ENCODE data around the gene FBXO48.
"Not testable (repeated sequence)": the region's sequence is repeated elsewhere in the genome, so short reads cannot be mapped to it uniquely, and the experiment has no call there.

The FBXO48 gene

DNA sequence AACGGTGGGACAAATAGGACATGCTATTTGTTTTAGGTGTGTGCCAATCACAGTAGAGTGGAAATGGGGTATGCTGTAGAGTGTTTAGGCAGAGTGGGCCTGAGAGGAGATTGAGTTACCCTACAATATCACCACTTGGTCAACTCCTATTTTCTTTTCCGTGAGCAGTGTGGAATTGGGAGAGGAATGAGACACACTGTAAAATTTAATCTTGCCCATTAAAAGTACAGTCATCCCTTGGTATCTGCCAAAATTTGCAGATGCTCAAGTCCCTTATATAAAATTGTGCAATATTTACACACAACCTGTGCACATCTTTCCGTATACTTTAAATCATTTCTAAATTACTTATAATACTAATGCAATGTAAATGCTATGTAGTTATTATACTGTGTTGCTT, 12.4 kb downstream of the FBXO48 start:
- H3K4me1 Mint-ChIP-seq: peaks cover 28% of the 10 kb centered on the region
- no peaks in the 10 kb centered on the region for H3K9me3 Mint-ChIP-seq
- H3K4me3 Mint-ChIP-seq: no peak overlapping the region
- H3K27me3 Mint-ChIP-seq: no peaks in the 10 kb centered on the region
- H3K27ac Mint-ChIP-seq: no peak overlapping the region
- no peaks in the 10 kb centered on the region for H3K36me3 Mint-ChIP-seq

DNA sequence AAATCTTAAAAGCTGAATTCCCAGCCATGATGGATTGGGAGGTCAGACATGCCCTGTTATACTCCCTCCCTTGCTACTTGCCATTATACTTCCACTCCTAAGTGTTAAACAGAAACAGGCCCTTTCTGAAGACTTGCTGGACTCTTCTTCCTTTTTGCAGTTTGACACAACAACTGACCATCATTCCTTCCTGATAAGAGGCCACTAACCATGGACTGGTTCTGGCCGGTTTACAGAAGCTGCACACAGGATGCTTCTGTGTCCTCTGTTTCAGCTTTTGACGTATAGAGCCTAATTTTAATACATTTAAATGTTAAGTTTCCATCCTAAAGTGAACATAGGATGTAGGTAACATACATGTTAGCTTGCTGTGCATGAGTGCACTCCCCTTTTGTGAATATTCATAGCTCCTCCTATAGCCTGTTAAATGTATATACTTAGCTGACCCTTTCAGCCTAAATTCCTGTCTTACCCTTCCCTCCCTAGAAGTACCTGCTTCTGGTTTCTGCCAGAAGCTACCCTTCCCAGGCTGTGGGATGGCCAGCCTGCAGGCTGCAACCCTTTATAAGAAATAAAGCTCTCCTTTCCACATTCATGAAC, 13.2 kb downstream of the FBXO48 start:
- H3K27me3 Mint-ChIP-seq: no peaks in the 10 kb centered on the region
- peak overlapping the region; percentile 81 for H3K27ac Mint-ChIP-seq
- no peaks in the 10 kb centered on the region for H3K36me3 Mint-ChIP-seq
- no peaks in the 10 kb centered on the region for H3K9me3 Mint-ChIP-seq
- peaks cover 28% of the 10 kb centered on the region for H3K4me1 Mint-ChIP-seq
- H3K4me3 Mint-ChIP-seq: no peak overlapping the region

DNA sequence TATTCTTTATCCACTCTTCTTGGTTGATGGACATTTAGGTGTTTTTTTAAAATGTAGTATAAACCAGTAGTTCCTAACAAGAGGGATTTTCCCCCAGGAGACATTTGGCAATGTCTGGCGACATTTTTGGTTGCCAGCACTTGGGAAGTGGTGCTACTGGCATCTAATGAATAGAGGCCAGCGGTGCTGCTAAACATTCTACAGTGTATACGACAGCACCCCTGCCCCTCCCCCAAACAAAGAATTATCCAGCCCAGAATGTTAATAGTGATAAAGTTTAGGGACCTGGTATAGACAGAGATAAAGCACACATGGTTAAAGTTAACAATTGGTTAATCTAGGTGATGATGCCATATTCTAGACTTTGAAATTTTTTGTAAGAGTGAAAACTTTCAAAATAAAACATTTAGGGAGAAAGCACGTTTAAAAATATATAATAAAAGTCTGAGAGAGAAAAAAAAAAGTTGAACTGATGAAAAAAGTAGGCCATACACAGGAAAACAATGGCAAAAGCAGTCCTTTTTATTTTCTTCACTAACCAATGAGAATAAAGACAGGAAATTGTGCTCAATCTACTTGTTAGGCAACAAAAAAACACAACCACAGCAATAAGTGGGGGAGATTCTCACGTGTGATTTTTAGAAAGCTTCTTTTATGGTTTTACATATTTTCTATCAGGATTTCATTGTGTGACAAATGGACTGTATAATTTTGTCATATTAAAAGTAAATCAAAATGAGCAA, 14.8 kb downstream of the FBXO48 start:
- H3K36me3 Mint-ChIP-seq: no peaks in the 10 kb centered on the region
- no peaks in the 10 kb centered on the region for H3K27me3 Mint-ChIP-seq
- peaks cover 22% of the 10 kb centered on the region for H3K4me1 Mint-ChIP-seq
- no peak overlapping the region for H3K4me3 Mint-ChIP-seq
- H3K9me3 Mint-ChIP-seq: no peaks in the 10 kb centered on the region
- no peak overlapping the region for H3K27ac Mint-ChIP-seq

DNA sequence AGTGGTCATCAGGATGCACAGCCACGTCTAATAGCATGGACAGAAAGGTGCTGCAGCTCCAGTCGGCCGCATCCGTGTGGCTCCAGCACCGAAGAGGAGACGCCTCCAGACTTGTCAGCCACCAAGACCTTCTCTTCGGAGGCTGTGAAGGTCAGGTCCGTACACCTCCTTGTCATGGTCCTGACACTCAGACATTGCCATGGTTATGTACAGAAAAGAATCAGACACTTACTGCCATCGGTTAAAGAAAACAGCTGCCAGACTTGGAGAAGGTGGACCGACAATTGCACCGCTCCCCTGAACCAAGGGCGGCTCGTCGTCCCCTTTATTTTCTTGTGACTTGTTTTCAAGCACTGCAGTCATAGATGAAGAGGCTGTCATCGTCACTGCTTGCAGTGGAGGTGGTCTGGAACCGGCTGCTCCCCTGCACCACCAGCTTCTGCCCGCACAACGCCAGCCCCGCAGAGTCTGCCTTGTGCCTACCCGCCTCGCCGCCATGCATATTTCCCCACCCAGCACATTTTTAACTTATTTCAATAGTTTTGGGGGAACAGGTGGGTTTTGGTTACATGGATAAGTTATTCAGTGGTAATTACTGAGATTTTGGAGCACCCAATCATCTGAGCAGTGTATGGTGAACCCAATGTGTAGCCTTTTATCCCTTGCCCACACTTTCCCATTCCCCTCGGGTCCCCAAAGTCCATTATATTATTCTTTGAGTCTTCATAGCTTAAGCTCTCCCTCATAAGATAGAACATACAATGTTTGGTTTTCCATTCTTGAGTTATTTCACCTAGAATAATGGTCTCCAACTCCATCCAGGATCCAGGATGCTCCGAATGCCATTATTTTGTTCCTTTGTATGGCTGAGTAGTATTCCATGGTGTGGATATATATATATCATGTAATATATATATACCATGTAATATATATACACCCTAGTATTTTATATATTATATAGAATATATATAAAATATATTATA, 18.1 kb downstream of the FBXO48 start:
- Mint-ChIP-seq H3K36me3 (no peaks in the 10 kb centered on the region), H3K27me3 (no peaks in the 10 kb centered on the region), H3K9me3 (no peaks in the 10 kb centered on the region), H3K27ac (no peak overlapping the region), H3K4me3 (no peak overlapping the region), H3K4me1 (peaks cover 19% of the 10 kb centered on the region)

DNA sequence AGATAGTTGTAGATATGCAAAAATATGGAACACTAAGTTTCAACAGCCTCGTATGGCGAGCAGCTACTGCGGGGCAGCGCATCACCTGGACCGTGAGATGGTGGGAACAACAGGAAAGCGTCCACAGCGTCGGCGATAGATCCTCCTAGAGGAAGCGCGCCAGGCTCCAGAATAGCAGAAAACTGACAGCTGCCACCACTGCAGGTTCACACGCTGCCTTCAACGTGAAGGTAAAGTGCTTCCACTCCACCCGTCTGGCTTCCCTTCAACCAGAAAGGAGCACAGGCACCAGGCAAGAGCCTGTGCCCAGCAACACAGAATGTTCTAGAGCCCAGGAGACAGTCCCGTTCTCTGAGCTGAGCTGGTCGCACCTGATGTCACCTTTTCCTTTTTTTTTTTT, 20.0 kb downstream of the FBXO48 start:
- no peaks in the 10 kb centered on the region for H3K27me3 Mint-ChIP-seq
- no peaks in the 10 kb centered on the region for H3K36me3 Mint-ChIP-seq
- peaks cover 2% of the 10 kb centered on the region for H3K4me1 Mint-ChIP-seq
- no peak overlapping the region for H3K4me3 Mint-ChIP-seq
- H3K9me3 Mint-ChIP-seq: no peaks in the 10 kb centered on the region
- no peak overlapping the region for H3K27ac Mint-ChIP-seq

DNA sequence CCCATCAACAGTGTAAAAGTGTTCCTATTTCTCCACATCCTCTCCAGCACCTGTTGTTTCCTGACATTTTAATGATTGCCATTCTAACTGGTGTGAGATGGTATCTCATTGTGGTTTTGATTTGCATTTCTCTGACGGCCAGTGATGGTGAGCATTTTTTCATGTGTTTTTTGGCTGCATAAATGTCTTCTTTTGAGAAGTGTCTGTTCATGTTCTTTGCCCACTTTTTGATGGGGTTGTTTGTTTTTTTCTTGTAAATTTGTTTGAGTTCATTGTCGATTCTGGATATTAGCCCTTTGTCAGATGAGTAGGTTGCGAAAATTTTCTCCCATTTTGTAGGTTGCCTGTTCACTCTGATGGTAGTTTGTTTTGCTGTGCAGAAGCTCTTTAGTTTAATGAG, 20.7 kb downstream of the FBXO48 start:
- not testable (repeated sequence) for H3K4me3 Mint-ChIP-seq, H3K36me3 Mint-ChIP-seq, H3K27ac Mint-ChIP-seq, H3K27me3 Mint-ChIP-seq, H3K9me3 Mint-ChIP-seq, H3K4me1 Mint-ChIP-seq

DNA sequence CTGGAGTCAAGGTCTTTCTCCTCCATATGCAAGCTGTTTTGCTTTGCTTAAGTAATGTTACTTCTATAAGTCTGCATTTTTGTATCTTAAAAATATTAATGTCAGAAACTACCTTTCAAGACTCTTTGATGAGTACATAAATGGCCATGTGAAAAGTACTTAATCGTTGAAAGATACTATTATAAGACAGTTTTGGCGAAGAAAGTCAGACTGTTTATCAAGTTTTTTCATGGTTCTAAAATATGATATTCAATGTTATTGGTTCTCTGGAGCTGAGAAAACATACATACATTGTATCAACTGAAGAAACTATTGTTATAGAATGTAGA, 25.1 kb downstream of the FBXO48 start:
- no peak overlapping the region for H3K4me3 Mint-ChIP-seq
- no peak overlapping the region for H3K27ac Mint-ChIP-seq
- H3K27me3 Mint-ChIP-seq: no peaks in the 10 kb centered on the region
- no peaks in the 10 kb centered on the region for H3K9me3 Mint-ChIP-seq
- no peaks in the 10 kb centered on the region for H3K36me3 Mint-ChIP-seq
- peaks cover 12% of the 10 kb centered on the region for H3K4me1 Mint-ChIP-seq

DNA sequence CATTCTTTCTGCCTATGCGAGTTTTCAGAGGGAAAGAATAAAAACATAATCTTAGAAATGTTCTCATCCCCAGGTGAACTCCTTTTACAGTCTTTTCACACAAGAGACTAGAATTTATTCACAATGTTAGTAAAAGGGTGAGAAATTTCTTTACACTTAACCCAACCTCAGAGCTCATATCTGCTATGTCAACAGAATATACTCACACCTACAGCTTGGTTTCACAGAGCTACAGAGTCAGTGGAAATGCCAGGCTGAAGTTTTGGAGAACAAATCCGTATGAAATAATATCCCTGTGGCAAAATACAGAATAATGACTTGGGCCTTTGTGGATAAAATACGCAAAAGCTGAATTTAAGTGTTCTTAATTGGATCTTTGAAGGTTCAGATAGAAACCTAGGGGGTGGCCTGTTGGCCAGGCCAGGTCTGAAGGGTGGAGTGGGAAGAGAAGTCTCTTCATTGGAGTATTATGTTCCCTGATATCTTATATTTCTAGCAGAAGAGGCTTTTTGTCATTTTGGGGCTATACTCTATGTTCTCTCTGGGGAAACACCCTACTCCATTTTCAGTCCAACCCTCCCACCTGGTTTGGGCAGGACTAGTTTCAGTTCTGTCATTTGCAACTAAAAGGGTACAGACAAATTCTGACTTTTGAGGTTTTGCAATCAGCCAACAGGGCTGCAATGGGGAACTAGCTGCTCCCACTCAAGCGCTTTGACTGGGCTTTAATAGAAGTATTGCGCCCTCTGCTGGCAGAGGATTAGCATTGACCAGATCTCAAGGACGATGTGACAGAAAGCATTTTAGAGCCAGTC, 25.7 kb downstream of the FBXO48 start:
- Mint-ChIP-seq H3K27ac (peak overlapping the region; percentile 38), H3K27me3 (no peaks in the 10 kb centered on the region), H3K4me1 (peaks cover 12% of the 10 kb centered on the region), H3K9me3 (no peaks in the 10 kb centered on the region), H3K4me3 (no peak overlapping the region), H3K36me3 (no peaks in the 10 kb centered on the region)

DNA sequence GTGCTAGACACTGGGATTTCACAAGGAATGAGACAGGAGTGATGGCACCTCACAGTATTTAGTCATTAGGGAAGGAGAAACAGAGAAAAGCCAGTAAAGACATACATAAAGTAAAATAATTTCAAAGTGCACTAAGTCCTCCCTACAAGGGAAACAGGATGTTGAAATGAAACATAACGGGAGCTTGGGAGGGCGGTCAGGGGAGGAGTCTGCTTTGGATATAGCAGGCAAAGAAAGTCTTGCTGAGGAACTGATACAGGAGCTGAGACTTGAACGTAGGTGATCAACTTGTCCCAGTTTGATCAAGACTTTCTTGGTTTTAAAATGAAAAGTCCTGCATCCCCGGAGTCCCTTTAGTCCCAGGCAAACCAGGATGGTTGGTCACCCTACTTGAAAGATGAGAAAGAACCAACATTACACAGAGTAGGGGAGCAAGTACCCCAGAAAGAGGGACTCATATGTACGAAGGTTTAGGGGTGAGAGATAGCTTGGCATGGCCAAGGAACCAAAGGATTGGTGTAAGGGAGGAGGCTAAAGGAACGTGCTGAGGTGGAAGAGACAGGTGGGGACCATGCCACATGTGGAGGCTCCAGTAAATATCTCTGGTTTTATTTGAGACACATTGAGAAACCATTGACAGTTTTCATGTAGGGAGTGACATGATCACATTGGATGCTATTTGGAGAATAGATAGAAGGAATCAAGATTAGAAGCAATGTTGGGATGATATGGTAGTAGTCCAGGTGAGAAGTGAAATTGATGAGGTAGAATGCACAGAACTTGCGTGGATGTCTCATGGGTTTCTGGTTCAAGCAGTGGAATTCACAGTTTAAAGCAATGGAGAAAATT, 28.4 kb downstream of the FBXO48 start:
- Mint-ChIP-seq H3K4me3 (no peak overlapping the region), H3K27ac (no peak overlapping the region), H3K4me1 (peaks cover 12% of the 10 kb centered on the region), H3K9me3 (no peaks in the 10 kb centered on the region), H3K36me3 (no peaks in the 10 kb centered on the region), H3K27me3 (no peaks in the 10 kb centered on the region)

DNA sequence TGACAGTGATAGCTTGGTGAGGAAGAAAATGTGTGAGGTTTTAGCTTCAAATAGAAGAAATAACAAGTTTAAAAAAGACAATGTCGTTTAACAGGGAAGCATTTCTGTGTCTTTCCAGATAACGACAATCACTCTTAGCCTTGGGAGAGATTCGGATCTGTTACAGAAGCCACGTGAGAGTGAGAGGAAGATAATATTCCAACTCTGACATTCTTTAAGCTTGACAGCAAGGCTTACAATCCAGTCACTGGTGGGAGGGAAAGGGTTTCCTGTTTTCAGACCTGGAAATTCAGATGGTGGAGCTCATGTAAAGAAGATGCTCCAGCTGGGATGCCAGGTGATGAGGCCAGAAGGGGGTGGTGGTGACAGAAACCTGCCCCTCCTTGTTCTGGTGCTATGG, 30.8 kb downstream of the FBXO48 start:
- Mint-ChIP-seq H3K36me3 (no peaks in the 10 kb centered on the region), H3K4me1 (peaks cover 7% of the 10 kb centered on the region), H3K27me3 (no peaks in the 10 kb centered on the region), H3K27ac (no peak overlapping the region), H3K9me3 (no peaks in the 10 kb centered on the region), H3K4me3 (no peak overlapping the region)

DNA sequence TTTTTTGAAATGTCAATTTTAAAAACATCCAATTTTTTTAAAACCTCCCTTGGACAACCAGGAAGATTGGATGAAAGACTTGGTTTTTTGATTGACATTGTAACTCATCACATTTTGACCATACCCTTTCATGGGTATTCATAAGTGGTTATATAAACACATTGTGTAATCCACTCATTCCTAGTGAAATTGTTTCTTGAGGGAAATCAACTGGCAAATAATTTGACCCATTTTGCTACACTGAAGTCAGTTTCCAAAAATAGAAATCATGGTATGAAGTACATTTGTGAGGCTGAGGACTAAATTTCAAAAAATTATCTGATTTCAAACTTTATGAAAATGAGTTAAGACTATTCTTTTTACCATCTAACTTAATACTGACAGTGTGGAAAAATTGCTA, 31.5 kb downstream of the FBXO48 start:
- H3K27me3 Mint-ChIP-seq: no peaks in the 10 kb centered on the region
- peaks cover 4% of the 10 kb centered on the region for H3K4me1 Mint-ChIP-seq
- no peaks in the 10 kb centered on the region for H3K9me3 Mint-ChIP-seq
- no peaks in the 10 kb centered on the region for H3K36me3 Mint-ChIP-seq
- H3K27ac Mint-ChIP-seq: no peak overlapping the region
- H3K4me3 Mint-ChIP-seq: no peak overlapping the region

DNA sequence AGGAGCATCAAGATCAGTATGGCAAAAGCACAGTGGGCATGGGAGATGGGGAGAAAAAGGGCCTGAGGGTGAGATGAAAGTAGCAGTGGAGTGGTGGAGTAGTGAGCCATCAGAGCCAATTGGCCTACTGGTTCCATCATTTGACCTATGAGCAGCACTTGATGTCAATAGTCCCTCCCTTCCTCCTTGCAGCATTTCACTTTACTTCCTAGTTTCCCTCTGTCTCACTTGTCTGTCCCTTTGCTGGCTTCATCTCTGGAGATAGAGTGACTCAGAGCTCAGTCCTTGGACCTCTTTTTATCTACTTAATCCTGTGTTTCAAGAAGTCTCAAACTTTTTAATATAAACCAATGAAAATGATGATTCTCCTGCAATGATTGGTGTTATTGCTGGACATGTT, 32.1 kb downstream of the FBXO48 start:
- Mint-ChIP-seq H3K27me3 (no peaks in the 10 kb centered on the region), H3K36me3 (no peaks in the 10 kb centered on the region), H3K4me3 (no peak overlapping the region), H3K4me1 (no peaks in the 10 kb centered on the region), H3K9me3 (no peaks in the 10 kb centered on the region), H3K27ac (no peak overlapping the region)

DNA sequence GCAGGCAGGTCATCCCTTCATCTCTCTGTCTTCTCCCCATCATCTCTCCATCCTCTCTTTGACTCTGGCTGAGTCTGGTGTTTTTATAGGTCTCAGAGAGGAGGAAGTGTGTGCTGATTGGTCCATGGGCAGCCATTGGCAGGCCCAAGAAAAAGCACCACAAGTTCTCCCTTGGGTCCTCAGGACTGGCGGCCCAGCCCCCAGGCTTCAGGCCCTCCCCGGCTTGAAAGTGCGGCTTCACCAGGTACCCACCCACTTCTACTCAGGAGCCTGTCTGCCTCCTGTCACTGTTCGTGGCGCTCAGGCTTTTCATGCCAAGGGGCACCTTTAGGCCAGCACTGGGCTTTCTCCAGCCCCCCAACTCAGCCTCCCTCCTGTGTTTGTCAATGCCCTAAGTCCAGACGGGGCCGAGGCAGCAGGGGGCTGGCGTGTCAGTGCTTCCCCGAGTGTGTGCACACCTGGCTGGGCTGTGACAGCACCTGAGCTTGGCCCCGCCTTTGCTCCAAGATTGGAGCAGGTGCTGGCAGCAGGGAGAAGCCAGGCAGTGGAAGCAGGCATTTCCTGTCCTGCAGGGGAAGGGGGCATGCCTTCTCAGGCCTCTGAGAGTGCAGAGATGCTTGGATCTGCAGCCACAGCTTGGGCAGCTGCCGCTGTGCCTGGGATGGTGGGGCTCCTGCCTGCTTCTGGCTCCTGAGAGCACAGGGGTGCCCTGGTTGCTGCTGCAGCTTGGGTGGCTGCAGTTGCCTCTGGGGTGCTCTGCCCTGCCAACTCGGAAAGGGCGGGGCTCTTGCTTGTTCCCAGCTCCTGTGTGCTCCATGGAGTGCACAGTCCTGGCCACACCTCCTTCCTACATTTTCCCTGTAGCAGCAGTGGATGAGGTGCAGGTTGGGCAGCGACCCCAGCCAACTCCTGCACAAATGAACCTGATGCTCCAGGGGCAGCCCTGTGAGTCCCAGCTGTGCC, 34.1 kb downstream of the FBXO48 start:
- no peaks in the 10 kb centered on the region for H3K36me3 Mint-ChIP-seq
- no peaks in the 10 kb centered on the region for H3K27me3 Mint-ChIP-seq
- H3K4me1 Mint-ChIP-seq: no peaks in the 10 kb centered on the region
- no peak overlapping the region for H3K27ac Mint-ChIP-seq
- no peaks in the 10 kb centered on the region for H3K9me3 Mint-ChIP-seq
- no peak overlapping the region for H3K4me3 Mint-ChIP-seq
